Midbrain (tissue), 1 donor: ENCODE results near the gene ABLIM3.

Source experiments
- DNase-seq: peaks from one replicate; lab custom pipeline; 2025; lab: John Stamatoyannopoulos, UW

The ABLIM3 gene

GRCh38 chr5:149282027-149282965, 141.0 kb downstream of the ABLIM3 start:
- no peak for DNase-seq

- no peak for DNase-seq
Observed at GRCh38 chr5:149282966-149283332, 141.7 kb downstream of the ABLIM3 start.

GRCh38 chr5:149283626-149284480, 142.6 kb downstream of the ABLIM3 start:
- no peak for DNase-seq

- no peak for DNase-seq
Observed at GRCh38 chr5:149284501-149284900, 143.2 kb downstream of the ABLIM3 start.

GRCh38 chr5:149285153-149285552, 143.9 kb downstream of the ABLIM3 start:
- no peak for DNase-seq

- DNase-seq: no peak
Observed at GRCh38 chr5:149288436-149288835, 147.1 kb downstream of the ABLIM3 start.

GRCh38 chr5:149289301-149289700, 148.0 kb downstream of the ABLIM3 start:
- DNase-seq: no peak

GRCh38 chr5:149294872-149295829, 153.9 kb downstream of the ABLIM3 start:
- DNase-seq: no peak

GRCh38 chr5:149297340-149298025, 156.2 kb downstream of the ABLIM3 start:
- DNase-seq: no peak

- no peak for DNase-seq
Observed at GRCh38 chr5:149298163-149298562, 156.9 kb downstream of the ABLIM3 start.

GRCh38 chr5:149298842-149299404, 157.6 kb downstream of the ABLIM3 start:
- no peak for DNase-seq

GRCh38 chr5:149299451-149300054, 158.3 kb downstream of the ABLIM3 start:
- DNase-seq: no peak

- no peak for DNase-seq
Observed at GRCh38 chr5:149300441-149300840, 159.1 kb downstream of the ABLIM3 start.

- no peak for DNase-seq
Observed at GRCh38 chr5:149301049-149301743, 159.9 kb downstream of the ABLIM3 start.

- no peak for DNase-seq
Observed at GRCh38 chr5:149301744-149302380, 160.6 kb downstream of the ABLIM3 start.

- DNase-seq: no peak
Observed at GRCh38 chr5:149302641-149303040, 161.3 kb downstream of the ABLIM3 start.

- DNase-seq: no peak
Observed at GRCh38 chr5:149303210-149303609, 161.9 kb downstream of the ABLIM3 start.

- DNase-seq: no peak
Observed at GRCh38 chr5:149304195-149305078, 163.1 kb downstream of the ABLIM3 start.
